ENCODE data around the gene SHFL. TPM values are rescaled to one million over a fixed set of nuclear protein-coding genes. Genes with fewer than 3 reads are reported as not detected.

Gene SHFL
- polyA plus RNA-seq (2013, experiment 1 of 2; ENCODE audit: insufficient read length), result 22.8 TPM
- 22.4 TPM for polyA plus RNA-seq (2013, experiment 2 of 2; ENCODE audit: insufficient read length)

GRCh38 chr19:10085641-10086590, at the start of gene SHFL:
TSS of gene SHFL (plus strand) at chr19:10086317. CDS start at chr19:10086428, 111 bp downstream.
- DNase-seq, result peak; percentile 61

GRCh38 chr19:10036601-10037071, 49.5 kb upstream of the SHFL start:
- DNase-seq, result no peak

- DNase-seq, result no peak
Observed at GRCh38 chr19:10037367-10037766, 48.8 kb upstream of the SHFL start.

- DNase-seq, result no peak
Observed at GRCh38 chr19:10037809-10038208, 48.3 kb upstream of the SHFL start.

GRCh38 chr19:10043286-10043927, 42.7 kb upstream of the SHFL start:
- peak; percentile 22 for DNase-seq

GRCh38 chr19:10044390-10044789, 41.7 kb upstream of the SHFL start:
- DNase-seq, result no peak

- no peak for DNase-seq
Observed at GRCh38 chr19:10045371-10045770, 40.7 kb upstream of the SHFL start.

- no peak for DNase-seq
Observed at GRCh38 chr19:10049626-10050025, 36.5 kb upstream of the SHFL start.

- DNase-seq, result no peak
Observed at GRCh38 chr19:10052602-10053360, 33.3 kb upstream of the SHFL start.

- DNase-seq, result no peak
Observed at GRCh38 chr19:10061717-10062310, 24.3 kb upstream of the SHFL start.

- no peak for DNase-seq
Observed at GRCh38 chr19:10068205-10068604, 17.9 kb upstream of the SHFL start.

- DNase-seq, result no peak
Observed at GRCh38 chr19:10069046-10069445, 17.1 kb upstream of the SHFL start.

- no peak for DNase-seq
Observed at GRCh38 chr19:10070730-10071446, 15.2 kb upstream of the SHFL start.

GRCh38 chr19:10074153-10074552, 12.0 kb upstream of the SHFL start:
- no peak for DNase-seq

- DNase-seq, result no peak
Observed at GRCh38 chr19:10076535-10076934, 9.6 kb upstream of the SHFL start.

- DNase-seq, result no peak
Observed at GRCh38 chr19:10078329-10078728, 7.8 kb upstream of the SHFL start.

GRCh38 chr19:10079031-10079453, 7.1 kb upstream of the SHFL start:
- no peak for DNase-seq

- no peak for DNase-seq
Observed at GRCh38 chr19:10083911-10084310, 2.2 kb upstream of the SHFL start.

- no peak for DNase-seq
Observed at GRCh38 chr19:10084803-10085202, 1.3 kb upstream of the SHFL start.

GRCh38 chr19:10086591-10087192, 575 bp downstream of the SHFL start:
- no peak for DNase-seq

All from fibroblast of skin of abdomen (primary cell).